Left cardiac atrium (tissue), 4 donors: ENCODE measurements around the gene FNDC3A. TPM values are rescaled to one million over a fixed set of nuclear protein-coding genes. Genes with fewer than 3 reads are reported as not detected.
A peak's percentile ranks its signal among the peaks of the same experiment; 100 is the strongest.

Experiments
- ATAC-seq, 2 donors: fragments of 200-7000 bp; cut with Tn5 transposase; one replicate each; pipeline ENCODE4 v1.9.1; 2020; ENCODE audit warnings: mild to moderate bottlenecking in 2 of 2, moderate library complexity in 2 of 2
- DNase-seq: peaks from one replicate; pipeline ENCODE4 v3.0.0-alpha.2; 2020
- intact Hi-C, 2 donors: fragments of 100-400 bp; cut with DNase I; formaldehyde crosslinking; loops; one replicate each; pipeline versions ENCODE4 v1.14.1 to v1.15.1; 2022 to 2023
- total RNA-seq, 2 donors: library from RNA; stranded (reverse); fragmentation: NEBNext Ultra II Directional; extraction: Animal tissue kit (Norgen Biotek cat#: 25700); gene quantifications; one replicate each; pipeline ENCODE4 v1.2.1, GENCODE V29; 2021
- donor health status: DM: no; HTN: yes; CAD: no.
- donor health status: DM: no; HTN: yes; CAD: no; lungs with severe emphysema.
- donor health status: DM: yes; HTN: yes; CAD: no.
- donor health status: Dilated cardiomyopathy.

FNDC3A gene
- total RNA-seq, 2 donors from 2014 or later = 22.0 to 35.8 TPM

DNA sequence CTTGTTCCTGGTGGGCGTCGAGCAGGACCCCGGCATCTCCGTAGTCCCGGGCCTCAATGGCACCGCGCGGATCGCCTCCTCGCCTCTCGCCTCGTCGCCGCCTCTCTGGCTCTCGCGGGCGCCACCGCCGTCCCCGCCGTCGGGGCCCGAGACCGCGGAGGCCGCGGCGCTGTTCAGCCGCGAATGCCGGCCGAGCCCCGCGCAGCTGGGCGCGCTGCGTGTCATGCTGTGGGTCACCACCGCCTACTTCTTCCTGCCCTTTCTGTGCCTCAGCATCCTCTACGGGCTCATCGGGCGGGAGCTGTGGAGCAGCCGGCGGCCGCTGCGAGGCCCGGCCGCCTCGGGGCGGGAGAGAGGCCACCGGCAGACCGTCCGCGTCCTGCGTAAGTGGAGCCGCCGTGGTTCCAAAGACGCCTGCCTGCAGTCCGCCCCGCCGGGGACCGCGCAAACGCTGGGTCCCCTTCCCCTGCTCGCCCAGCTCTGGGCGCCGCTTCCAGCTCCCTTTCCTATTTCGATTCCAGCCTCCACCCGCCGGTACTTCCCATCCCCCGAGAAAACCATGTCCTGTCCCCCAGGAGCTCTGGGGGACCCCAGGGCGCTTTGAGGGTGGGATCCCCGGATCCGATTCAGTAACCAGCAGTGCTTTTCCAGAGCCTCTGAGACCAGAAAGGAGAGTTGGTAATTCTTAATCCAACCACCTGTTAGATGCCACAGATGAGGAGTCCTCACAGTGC, 245.3 kb downstream of the FNDC3A start:
- ATAC-seq (peak; percentile 25 to 34), DNase-seq (peak; percentile 33)
- intact Hi-C loops = no loop called here

DNA sequence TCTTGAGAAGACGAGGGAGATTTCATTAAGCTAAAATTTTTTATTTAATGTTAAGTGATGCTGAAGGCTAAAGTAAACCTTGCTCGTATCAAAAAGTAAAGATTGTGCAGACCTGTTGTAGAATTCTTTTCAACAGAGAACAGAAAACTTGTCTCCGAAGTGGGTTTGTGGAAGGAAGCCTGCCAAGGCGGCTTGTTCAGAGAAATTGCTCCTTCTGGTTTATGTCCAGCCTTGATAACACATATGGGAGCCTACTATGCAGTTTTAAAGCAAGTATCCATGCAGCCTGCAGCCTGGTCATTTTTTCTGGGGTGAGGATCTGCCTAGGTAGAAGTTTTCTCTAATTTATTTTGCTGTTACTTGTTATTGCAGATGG, 245.9 kb downstream of the FNDC3A start:
- intact Hi-C loops = no loop called here
- DNase-seq = no peak
- no peak for ATAC-seq

DNA sequence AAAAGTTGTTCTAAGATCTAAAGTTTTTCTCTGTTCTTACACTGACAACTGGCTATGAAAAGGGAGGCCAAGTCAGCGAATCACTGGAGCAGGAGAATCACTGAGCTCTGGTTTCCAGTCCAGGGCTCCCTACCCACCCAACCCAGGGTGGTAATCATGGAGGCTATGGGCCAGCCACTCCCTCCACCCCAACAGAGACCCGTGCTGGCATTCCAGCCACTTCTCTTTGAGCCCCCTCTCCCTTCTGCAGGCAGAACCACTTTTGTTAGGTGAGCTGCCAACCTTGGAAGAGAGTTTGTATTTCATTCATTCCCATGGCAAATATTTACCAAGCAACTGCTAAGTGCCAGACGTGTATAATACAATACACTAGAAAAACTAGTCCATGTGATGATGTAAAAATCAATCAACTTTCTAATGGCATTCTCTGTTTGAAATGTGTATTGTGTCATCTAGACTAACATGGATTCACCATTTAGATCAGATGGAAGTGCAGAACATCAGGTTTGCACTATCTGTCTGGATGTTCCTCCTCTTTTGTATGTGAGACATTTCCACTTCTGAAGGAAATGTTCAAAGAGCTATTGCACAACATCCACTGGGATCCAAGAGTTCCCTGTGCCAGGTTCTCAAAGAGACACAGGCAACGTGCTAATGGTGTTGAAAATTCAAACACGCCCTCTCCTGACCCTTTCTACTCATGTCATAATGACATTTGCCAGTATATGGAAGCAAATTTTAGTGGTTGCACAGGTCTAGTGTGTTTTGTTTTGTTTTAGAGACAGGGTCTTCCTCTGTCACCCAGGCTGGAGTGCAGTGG, 249.7 kb downstream of the FNDC3A start:
- DNase-seq = no peak
- ATAC-seq = peak; percentile 65 to 83
- intact Hi-C loops = no loop called here

DNA sequence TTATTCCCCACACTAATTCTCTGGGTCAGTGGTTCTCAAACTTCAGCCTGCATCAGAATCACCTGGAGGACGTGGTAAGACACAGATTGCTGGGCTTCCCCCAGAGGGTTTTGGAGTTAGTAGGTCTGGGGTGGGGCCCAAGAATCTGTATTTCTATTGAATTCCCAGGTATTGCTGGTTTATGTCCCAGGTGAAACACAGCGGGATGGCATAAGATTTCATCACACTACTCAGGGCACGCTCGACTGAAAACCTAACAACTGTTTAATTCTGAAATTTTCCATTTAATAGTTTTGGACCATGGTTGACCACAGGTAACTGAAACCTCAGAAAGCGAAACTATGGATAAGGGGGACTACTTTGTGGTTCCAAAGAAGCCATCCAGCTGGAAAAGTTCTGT, 250.9 kb downstream of the FNDC3A start:
- DNase-seq = no peak
- no peak for ATAC-seq
- intact Hi-C loops = no loop called here

DNA sequence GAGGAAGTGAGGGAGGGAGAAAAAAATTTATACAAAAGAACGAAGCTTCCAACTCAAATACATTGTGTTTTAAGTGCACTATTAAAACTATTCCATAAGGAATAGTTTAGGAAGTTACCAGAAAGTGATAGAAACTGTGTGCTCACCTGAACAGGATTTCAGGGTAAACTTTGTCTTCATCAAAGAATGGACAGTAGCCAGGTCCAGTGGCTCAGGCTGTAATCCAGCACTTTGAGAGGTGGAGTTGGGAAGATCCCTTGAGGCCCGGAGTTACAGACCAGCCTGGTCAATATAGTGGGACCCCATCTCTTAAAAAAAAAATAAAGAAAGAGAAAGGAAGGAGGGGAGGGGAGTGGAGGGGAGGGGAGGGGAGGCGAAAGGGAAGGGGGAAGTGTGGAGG, 259.0 kb downstream of the FNDC3A start:
- intact Hi-C loops = no loop called here
- no peak for ATAC-seq
- no peak for DNase-seq

DNA sequence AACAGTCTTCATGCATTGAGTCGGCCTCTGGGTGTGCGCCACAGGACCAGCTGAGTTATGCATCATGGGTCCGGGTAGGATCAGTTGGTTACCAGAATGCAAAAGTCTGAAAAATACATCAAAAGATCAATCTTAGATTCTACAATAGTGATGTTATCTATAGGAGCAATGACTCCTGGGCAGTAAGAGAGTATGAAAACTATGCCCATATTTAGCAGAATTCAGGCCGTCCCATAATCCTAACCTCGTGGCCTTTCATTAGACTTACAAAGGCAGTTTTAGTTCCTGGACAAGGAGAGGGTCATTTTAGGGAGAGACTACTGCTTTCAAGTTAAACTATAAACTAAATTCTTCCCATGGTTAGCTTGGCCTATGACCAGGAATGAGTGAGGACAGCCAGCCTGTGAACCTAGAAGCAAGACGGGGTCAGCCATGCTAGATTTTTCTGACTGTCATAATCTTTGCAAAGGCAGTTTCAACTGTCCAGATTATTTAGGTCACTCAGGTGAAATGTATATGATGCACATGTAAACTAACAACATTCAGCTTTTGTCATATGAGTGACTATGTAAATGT, 260.2 kb downstream of the FNDC3A start:
- intact Hi-C loops = no loop called here
- ATAC-seq = no peak
- DNase-seq = no peak

DNA sequence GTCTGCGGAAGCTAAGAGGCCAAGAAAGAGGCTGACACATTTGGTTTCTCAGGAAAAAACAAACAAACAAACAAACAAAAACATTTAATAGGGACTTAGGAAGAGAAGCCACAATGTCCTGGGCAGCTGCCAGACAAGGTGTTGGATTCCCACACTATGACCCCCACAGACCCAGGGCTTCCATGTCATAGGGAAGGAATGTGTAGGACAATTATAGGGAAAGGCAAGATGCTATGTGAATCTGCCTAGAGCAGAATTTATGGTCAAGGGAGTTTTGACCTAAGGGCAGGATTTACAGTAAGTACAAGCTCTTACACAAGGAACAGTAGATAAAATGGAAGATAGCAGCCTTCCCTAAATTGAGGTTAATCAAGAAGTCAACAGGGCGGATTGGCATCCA, 262.9 kb downstream of the FNDC3A start:
- intact Hi-C loops = no loop called here
- DNase-seq (no peak), ATAC-seq (no peak)

DNA sequence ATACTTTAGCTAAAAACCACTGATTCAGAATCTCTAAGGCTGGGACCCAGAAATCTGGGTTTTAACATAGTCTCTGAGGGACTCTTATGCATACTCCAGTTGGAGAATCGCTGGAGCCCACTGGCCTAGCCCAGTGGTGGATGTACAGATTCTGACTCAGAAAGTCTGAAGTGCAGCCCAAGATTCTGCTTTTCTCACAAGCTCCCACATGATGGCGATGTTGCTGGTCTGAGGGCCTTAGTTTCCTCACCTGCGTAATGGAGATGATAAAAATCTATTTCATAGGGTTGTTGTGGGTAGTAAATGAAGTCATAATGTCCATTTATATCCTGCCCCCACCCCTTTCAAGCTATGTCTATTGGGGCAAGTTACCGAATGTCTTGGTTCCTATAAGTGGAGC, 264.3 kb downstream of the FNDC3A start:
- DNase-seq (no peak), ATAC-seq (no peak)
- intact Hi-C loops = no loop called here

DNA sequence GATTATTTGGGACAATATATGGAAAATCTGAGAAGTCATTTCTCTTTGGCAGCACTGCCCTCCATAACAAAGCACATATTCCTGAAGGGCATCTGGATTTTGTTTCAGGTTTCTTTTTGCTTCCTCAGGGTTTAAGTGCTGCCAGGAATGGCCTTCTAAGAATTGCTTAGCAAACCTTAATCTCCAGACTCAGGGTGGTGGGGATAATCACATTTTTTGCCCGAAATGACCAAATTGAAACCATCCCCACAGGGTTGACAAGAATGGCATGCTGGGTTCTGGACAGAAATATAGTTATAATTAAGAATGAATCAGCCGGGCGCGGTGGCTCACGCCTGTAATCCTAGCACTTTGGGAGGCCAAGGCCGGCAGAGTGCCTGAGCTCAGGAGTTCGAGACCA, 265.6 kb downstream of the FNDC3A start:
- ATAC-seq (no peak), DNase-seq (no peak)
- intact Hi-C loops = no loop called here

DNA sequence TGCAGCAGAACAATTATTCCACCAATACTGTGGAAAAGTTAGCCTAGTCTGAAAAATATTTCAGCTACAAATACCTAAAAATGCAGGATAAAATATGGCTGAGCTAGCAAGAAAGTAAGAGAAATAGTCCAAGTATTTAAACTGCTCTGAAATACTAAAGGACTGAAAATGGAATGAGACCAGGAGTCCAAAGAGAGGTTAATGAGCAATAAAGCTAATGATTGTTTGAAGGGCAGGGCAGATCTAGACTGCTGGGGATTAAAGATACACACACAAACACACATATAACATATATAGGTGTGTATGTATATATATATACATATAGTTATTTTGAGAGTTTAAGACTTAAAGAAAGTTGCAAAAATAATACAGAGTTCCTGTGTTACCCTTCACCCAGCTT, 269.4 kb downstream of the FNDC3A start:
- ATAC-seq = no peak
- no peak for DNase-seq
- intact Hi-C loops = no loop called here

DNA sequence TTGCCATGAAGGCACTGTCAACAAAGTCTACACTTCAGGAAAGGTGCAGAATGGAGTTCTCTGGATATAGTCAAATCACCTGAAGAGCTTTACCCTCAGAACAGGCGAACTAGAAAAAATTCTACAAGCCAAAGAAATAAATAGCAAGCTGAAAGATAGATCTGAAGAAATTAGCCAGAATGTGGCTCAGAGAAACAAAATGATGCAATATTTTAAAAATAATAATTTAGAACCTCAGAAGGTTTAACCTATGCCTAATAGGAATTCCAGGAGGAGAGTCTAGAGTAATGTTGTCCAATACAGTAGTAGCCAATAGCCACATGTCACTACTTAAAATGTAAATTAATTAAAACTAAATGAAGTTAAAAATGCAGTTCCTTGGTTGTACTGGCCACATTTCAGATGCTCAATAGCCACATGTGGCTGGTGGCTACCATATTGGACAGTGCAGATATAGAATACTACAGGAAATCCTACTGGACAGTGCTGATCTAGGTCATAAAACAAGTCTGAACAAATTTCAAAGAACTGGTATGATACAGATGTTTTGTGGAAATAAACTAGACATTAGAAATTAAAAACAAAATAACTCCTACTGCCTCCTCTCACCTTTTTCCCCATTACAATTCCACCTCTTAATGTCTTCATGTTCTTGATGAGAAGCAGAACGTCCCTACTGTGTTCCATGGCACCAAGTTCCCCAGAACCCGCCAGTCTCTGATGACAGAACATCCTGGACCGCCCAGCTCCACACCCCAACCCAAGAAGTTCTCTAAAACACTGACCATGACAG, 271.3 kb downstream of the FNDC3A start:
- DNase-seq = no peak
- ATAC-seq = peak; percentile 72 to 81
- intact Hi-C loops = no loop called here

DNA sequence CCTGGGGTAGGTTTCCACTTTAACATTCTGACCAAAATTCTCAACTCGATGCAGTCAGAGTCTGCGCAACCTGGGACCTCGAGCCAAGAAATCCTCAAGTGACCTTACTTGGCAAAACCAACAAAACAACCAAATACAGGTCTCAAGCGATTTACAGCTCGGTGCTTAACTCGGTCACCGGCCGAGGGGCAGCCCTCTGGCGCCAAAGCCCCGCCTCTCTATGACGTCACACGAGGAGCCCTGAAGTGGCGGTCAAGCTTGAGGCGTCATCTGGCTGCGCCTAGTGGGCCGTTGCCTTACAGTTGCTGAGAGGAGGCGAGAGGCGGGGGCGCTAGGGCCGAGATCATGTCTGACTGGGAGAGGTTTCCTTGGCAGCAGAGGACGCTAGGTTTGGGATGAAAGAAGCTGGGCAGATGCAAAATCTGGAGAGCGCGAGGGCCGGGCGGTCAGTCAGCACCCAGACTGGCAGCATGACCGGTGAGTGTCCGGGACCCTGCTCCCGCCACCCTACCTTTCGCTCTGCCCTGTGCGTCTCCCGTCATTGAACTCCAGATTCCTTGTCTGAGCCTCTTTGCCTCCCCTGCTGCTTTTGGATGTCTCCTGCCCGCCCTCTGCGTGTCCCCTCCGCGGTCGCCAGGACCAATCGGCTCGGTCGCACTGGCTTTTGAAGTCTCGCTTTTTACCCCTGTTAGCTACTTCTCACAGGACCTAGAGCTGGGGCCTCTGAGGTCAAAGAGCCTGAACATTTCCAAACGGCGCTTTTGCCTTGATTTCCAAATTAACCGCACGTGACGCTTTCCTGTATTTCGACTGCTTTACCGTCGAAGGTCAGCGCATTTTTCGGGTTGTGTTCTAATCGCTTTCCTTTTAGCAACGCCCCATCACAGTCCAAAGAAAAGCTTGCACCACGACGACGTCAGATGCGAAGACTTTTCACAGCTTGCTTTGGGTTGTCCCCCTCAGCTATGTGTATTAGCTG, 272.2 kb downstream of the FNDC3A start, which contains the start of gene CDADC1:
TSS of gene CDADC1 (plus strand) at position 283 of the 979 bp plus-strand sequence. CDS start at position 396, 113 bp downstream.
- intact Hi-C loops = no loop called here
- DNase-seq (peak; percentile 99), ATAC-seq (peak; percentile 100)

DNA sequence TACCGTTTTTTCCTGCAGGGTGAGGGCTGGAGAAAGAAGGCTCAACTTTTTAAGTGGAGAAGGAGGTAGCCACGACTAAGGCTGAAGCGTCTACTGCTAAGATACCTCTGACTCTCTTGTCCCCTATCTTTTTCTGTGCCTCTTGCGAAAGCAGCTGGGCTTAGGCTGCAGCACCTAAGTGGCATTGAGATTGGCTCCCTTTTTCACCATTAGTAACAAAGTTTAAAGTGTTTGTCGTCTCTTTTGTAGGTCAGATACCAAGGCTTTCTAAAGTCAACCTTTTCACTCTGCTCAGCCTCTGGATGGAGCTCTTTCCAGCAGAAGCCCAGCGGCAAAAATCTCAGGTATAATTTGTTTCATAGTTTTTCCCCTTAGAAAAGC, 272.9 kb downstream of the FNDC3A start:
- DNase-seq = no peak
- no peak for ATAC-seq
- intact Hi-C loops = no loop called here

DNA sequence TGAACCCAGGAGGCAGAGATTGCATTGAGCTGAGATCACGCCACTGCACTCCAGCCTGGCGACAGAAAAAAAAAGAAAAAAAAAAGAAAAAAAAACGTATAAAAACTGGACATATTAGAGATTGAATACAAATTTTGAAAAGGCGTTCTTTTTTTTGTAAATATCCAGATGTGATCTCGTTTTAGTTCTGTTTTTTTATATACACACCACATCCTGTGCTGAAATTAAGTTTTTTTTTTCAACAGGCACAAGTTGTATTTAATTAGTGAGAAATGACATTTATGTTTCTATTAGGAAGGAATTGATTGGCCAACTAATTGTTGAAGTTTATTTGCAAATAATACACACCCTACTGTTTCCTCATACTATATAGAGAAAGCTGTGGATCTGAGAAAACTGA, 275.6 kb downstream of the FNDC3A start:
- intact Hi-C loops = no loop called here
- no peak for DNase-seq

DNA sequence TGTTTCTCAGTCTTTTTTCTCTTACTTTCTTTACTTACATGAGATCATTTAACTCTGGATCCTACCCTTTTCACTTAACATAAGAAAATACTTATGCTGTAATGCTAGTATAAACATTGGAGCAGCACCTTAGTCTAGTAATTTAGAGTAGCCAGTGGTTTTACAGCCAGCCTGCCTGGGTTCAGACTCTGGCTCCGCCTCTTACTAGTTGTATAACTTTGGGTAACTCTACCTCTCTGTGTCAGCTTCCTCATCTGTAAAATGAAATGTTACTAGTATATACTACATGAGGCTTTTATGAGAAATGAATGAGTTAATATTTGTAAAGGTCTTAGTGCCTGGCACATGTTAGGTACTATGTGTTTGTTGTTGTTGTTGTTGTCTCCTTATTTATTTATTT, 277.6 kb downstream of the FNDC3A start:
- no peak for ATAC-seq
- intact Hi-C loops = no loop called here
- DNase-seq = no peak

More for the DNA sequence above, 275.6 kb downstream of the FNDC3A start:
- ATAC-seq = no peak

DNA sequence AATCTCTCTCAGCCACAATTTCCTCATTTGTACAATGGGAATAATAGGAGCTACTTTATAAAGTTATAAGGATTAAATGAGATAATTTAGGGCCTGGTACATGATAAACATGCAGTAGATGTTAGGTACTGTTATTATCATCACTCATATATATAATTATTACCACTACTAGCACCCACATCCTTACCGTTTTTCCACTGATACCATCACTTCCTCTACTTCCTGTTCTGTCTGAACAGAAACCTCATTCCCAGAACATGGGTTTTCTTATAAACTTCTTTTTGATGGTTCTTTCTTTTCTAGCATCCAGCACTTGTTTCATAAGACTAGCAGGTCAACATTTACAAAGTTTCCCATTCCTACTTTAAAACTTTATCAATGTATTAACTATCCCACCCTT, 278.3 kb downstream of the FNDC3A start:
- intact Hi-C loops = no loop called here
- DNase-seq = no peak
- no peak for ATAC-seq

DNA sequence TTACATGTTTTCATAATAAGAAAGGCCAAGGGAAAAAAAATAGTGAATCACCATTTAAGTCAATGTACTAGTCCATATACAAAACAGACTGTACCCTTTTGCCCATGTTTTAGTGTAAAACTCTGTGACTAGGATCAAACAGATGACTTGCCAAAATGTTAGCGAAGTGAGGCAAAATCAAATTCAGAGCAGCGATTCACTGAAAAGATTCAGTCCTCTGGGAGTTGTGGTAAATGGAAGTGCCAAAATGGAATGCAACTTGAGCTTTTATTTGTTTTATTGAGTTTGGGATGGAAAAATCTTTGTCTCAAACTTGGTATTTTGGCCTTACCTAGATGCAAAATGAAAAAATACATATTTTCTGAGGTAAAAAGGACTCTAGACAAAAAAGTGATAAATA, 281.1 kb downstream of the FNDC3A start:
- DNase-seq (no peak), ATAC-seq (no peak)
- intact Hi-C loops = no loop called here

DNA sequence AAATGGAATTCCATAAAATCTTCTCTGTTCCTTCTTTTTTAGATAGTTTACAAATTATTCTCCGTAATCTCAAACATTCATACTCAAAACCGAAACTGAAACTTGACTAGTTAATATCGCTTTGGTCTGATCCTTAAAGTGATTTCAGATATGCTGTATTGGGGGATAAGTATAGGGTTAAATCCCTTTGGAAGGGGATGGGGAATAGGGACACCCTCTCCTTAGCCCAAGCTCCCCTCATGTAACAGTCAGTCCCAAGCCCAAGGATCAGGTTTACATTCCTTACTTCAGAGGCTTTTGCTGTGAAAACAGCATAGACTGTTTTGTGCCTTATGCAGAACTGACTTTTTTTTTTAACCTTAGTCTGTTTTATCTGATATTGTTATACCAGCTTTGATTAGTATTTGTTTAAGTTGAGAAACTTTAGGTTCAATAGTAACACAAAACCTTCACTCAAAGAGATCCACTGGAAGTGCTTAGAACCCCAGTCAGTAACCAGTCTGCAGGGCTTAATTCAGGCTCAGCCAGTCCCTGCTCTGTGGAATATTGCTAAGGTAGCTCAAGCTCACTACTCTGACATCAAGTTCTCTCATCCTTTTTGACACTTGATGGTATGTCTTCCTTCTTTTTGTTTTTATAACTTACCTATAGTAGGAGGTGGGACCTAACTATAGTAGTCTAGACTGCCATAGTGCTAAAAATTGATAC, 282.5 kb downstream of the FNDC3A start:
- intact Hi-C loops = no loop called here
- DNase-seq (no peak), ATAC-seq (no peak)
